ACC112 (cell line): Measurements from ENCODE around the gene DEK.

ENCODE experiments used
- H2AFZ ChIP-seq: fragments of 200-600 bp; sonication (generic); one replicate; pipeline ENCODE4 v1.6.0; 2017; ENCODE audit warnings: antibody characterized with exemption, low read length; ENCODE audit not compliant: unreplicated experiment
- H3K27ac ChIP-seq: fragments of 200-600 bp; sonication (generic); 2 replicates; pipeline ENCODE4 v1.5.1; 2014; ENCODE audit warnings: low read depth, mild to moderate bottlenecking, antibody characterized with exemption, low read length, moderate library complexity
- H3K27me3 ChIP-seq: fragments of 200-600 bp; sonication (generic); 2 replicates; pipeline ENCODE4 v1.6.1; 2014; ENCODE audit warnings: mild to moderate bottlenecking, antibody characterized with exemption, low read length, moderate library complexity, mixed read lengths; ENCODE audit not compliant: insufficient read depth
- H3K36me3 ChIP-seq: fragments of 200-600 bp; sonication (generic); 2 replicates; pipeline ENCODE4 v1.6.1; 2016; ENCODE audit warnings: mild to moderate bottlenecking, antibody characterized with exemption, low read length, moderate library complexity, mixed read lengths; ENCODE audit not compliant: insufficient read depth
- H3K4me1 ChIP-seq: fragments of 200-600 bp; sonication (generic); one replicate; pipeline ENCODE4 v1.6.1; 2016; ENCODE audit warnings: low read length, mixed read lengths; ENCODE audit not compliant: insufficient read depth, unreplicated experiment, control insufficient read depth
- H3K4me3 ChIP-seq: fragments of 200-600 bp; sonication (generic); 2 replicates; pipeline ENCODE4 v1.5.1; 2014; ENCODE audit warnings: mild to moderate bottlenecking, low read depth, low read length
- H3K79me2 ChIP-seq: fragments of 200-600 bp; sonication (generic); one replicate; pipeline ENCODE4 v1.6.0; 2016; ENCODE audit warnings: low read length; ENCODE audit not compliant: control insufficient read depth, unreplicated experiment, insufficient read depth

The DEK gene

GRCh38 chr6:18207438-18207837 lies 56.9 kb downstream of the DEK start:
- H3K4me3 ChIP-seq: no peak overlapping the region
- no peaks in the 10 kb centered on the region for H3K36me3 ChIP-seq
- H3K79me2 ChIP-seq: no peaks in the 10 kb centered on the region
- H2AFZ ChIP-seq: no peak overlapping the region
- H3K27ac ChIP-seq: no peak overlapping the region
- H3K27me3 ChIP-seq: no peaks in the 10 kb centered on the region
- H3K4me1 ChIP-seq: no peaks in the 10 kb centered on the region

GRCh38 chr6:18206591-18206990 lies 57.7 kb downstream of the DEK start:
- Histone ChIP-seq H3K79me2 (no peaks in the 10 kb centered on the region), H3K27me3 (no peaks in the 10 kb centered on the region), H3K36me3 (no peaks in the 10 kb centered on the region), H3K27ac (no peak overlapping the region), H3K4me1 (no peaks in the 10 kb centered on the region), H3K4me3 (no peak overlapping the region), H2AFZ (no peak overlapping the region)

GRCh38 chr6:18204691-18205090 lies 59.6 kb downstream of the DEK start:
- H3K4me3 ChIP-seq: no peak overlapping the region
- H3K27me3 ChIP-seq: no peaks in the 10 kb centered on the region
- H3K4me1 ChIP-seq: no peaks in the 10 kb centered on the region
- no peaks in the 10 kb centered on the region for H3K36me3 ChIP-seq
- no peak overlapping the region for H3K27ac ChIP-seq
- H2AFZ ChIP-seq: no peak overlapping the region
- no peaks in the 10 kb centered on the region for H3K79me2 ChIP-seq

DNA sequence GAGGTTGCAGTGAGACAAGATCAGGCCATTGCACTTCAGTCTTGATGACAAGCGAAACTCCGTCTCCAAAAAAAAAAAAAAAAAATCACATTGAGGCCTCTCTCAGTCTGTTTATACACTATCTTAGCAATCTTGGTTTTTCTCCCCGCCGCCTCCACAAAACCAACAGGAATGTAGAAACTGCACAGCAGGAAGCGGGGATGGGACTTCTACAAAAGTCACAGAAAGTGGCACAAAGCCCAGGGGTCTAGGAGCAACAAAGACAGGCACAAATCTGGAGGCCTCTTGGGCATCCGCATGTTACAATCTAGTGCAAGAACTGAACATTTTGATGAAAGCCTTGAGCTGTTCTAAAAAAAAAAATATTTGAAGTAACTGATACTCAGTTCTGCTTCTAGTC lies 60.5 kb downstream of the DEK start:
- Histone ChIP-seq H3K79me2 (no peaks in the 10 kb centered on the region), H3K27me3 (no peaks in the 10 kb centered on the region), H3K4me3 (no peak overlapping the region), H3K27ac (no peak overlapping the region), H3K36me3 (no peaks in the 10 kb centered on the region), H2AFZ (no peak overlapping the region), H3K4me1 (no peaks in the 10 kb centered on the region)

GRCh38 chr6:18192026-18192425 lies 72.3 kb downstream of the DEK start:
- no peaks in the 10 kb centered on the region for H3K36me3 ChIP-seq
- no peak overlapping the region for H3K27ac ChIP-seq
- no peaks in the 10 kb centered on the region for H3K27me3 ChIP-seq
- no peaks in the 10 kb centered on the region for H3K79me2 ChIP-seq
- no peak overlapping the region for H3K4me3 ChIP-seq
- no peak overlapping the region for H2AFZ ChIP-seq
- H3K4me1 ChIP-seq: no peaks in the 10 kb centered on the region

GRCh38 chr6:18189196-18189595 lies 75.1 kb downstream of the DEK start:
- no peaks in the 10 kb centered on the region for H3K27me3 ChIP-seq
- H2AFZ ChIP-seq: no peak overlapping the region
- no peaks in the 10 kb centered on the region for H3K36me3 ChIP-seq
- no peaks in the 10 kb centered on the region for H3K4me1 ChIP-seq
- no peaks in the 10 kb centered on the region for H3K79me2 ChIP-seq
- H3K27ac ChIP-seq: no peak overlapping the region
- no peak overlapping the region for H3K4me3 ChIP-seq

DNA sequence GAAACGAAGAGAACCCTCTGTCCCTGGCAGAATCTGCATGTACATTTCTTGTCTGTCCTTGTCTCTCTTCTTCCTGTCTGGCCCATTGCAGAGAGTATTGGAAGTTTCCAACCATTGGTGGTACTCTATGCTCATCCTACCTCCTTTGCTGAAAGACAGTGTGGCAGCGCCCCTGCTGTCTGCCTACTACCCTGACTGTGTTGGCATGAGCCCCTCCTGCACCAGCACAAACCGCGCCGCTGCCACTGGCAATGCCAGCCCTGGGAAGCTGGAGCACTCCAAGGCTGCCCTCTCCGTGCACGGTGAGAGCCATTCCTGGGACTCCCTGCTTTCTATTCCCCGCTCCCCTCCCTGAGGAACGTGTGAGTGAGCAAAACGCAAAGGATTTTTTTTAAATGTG lies 76.6 kb downstream of the DEK start:
- no peak overlapping the region for H3K27ac ChIP-seq
- no peaks in the 10 kb centered on the region for H3K4me1 ChIP-seq
- H3K79me2 ChIP-seq: no peaks in the 10 kb centered on the region
- H3K4me3 ChIP-seq: no peak overlapping the region
- no peaks in the 10 kb centered on the region for H3K27me3 ChIP-seq
- H2AFZ ChIP-seq: no peak overlapping the region
- H3K36me3 ChIP-seq: no peaks in the 10 kb centered on the region

GRCh38 chr6:18186540-18187250 lies 77.6 kb downstream of the DEK start:
- H3K4me1 ChIP-seq: no peaks in the 10 kb centered on the region
- no peak overlapping the region for H3K27ac ChIP-seq
- no peaks in the 10 kb centered on the region for H3K27me3 ChIP-seq
- no peaks in the 10 kb centered on the region for H3K79me2 ChIP-seq
- no peak overlapping the region for H2AFZ ChIP-seq
- no peaks in the 10 kb centered on the region for H3K36me3 ChIP-seq
- no peak overlapping the region for H3K4me3 ChIP-seq

DNA sequence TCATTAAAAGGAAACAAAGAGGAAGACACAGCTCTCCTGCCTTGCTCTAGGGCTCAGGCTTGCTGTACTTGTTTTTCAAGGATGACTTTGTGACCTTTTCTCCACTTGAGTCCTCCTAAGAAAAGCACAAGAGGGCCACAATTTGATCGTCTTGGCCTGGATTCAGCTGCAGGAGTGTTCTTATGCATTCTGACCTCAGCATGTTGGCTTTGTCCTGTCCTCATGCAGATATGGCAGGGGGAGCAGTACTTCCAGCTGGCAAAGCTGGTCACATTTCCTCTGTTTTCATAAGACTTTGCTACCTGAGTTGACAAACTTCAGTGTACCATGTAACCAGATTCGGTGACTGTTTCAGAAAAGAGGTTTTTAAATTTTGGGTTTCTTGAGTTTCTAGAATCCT lies 78.3 kb downstream of the DEK start:
- Histone ChIP-seq H3K27me3 (no peaks in the 10 kb centered on the region), H3K79me2 (no peaks in the 10 kb centered on the region), H3K36me3 (no peaks in the 10 kb centered on the region), H3K4me3 (no peak overlapping the region), H3K4me1 (no peaks in the 10 kb centered on the region), H3K27ac (no peak overlapping the region), H2AFZ (no peak overlapping the region)

- no peak overlapping the region for H3K27ac ChIP-seq
- no peaks in the 10 kb centered on the region for H3K4me1 ChIP-seq
- H3K36me3 ChIP-seq: no peaks in the 10 kb centered on the region
- no peak overlapping the region for H2AFZ ChIP-seq
- H3K79me2 ChIP-seq: no peaks in the 10 kb centered on the region
- H3K4me3 ChIP-seq: no peak overlapping the region
- no peaks in the 10 kb centered on the region for H3K27me3 ChIP-seq
Observed at GRCh38 chr6:18185624-18186023, 78.7 kb downstream of the DEK start.

DNA sequence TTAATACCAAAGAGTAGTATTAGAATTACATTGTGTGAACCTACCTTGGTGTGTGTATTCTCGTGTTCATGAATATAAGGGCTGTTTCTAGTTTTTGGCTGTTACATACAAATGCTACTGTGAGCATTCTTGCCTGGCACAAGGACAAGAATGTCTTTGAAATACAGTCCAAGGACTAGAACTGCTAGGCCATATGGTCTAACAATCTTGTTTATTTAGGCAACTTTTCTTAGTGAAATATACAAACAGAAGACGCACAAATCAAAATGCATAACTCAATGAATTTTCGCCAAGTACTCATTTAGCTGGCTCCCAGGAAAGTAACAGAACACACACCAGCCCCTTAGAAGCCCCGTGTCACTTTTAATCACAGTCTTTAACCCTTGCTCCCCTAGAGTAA lies 80.6 kb downstream of the DEK start:
- H3K27ac ChIP-seq: no peak overlapping the region
- no peaks in the 10 kb centered on the region for H3K4me1 ChIP-seq
- no peaks in the 10 kb centered on the region for H3K79me2 ChIP-seq
- H3K4me3 ChIP-seq: no peak overlapping the region
- H2AFZ ChIP-seq: no peak overlapping the region
- no peaks in the 10 kb centered on the region for H3K27me3 ChIP-seq
- H3K36me3 ChIP-seq: no peaks in the 10 kb centered on the region
